Lung microvascular endothelial cell (primary cell): ENCODE measurements around the gene RNF26. TPM values are rescaled to one million over a fixed set of nuclear protein-coding genes. Genes with fewer than 3 reads are reported as not detected.

Experiments
- DNase-seq, 2 donors: peaks; one replicate each; pipeline versions ENCODE4 v3.0.0 to v3.0.0-alpha.2; 2010; ENCODE audit warnings: low read depth in 2 of 2
- total RNA-seq: library from RNA; depleted of rRNA; stranded (reverse); fragments of >200 nt; gene quantifications from 2 replicates; pipeline ENCODE4 v1.2.1, GENCODE V29; 2014

The RNF26 gene
- total RNA-seq, 1 donor from 2014 or later: 2.8 TPM

DNA sequence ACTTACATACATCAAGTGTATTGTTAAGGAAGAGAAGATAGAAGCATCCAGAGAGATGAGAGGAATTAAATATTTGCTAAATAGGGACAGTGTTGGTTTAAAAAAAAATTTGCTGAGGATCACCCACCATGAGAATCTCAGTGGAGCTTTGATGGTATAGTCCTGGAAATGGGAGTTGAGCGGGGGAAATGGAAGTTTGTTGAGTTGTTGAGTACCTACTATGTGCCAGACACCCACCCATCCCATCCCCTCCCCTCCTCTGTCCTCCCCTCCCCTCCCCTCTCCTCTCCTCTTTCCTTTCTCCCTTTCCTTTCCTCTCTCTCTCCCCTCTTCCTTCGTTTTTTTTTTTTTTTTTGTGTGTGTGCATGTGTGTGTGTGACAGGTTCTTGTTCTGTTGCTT lies 16.9 kb downstream of the RNF26 start:
- DNase-seq: no peak

DNA sequence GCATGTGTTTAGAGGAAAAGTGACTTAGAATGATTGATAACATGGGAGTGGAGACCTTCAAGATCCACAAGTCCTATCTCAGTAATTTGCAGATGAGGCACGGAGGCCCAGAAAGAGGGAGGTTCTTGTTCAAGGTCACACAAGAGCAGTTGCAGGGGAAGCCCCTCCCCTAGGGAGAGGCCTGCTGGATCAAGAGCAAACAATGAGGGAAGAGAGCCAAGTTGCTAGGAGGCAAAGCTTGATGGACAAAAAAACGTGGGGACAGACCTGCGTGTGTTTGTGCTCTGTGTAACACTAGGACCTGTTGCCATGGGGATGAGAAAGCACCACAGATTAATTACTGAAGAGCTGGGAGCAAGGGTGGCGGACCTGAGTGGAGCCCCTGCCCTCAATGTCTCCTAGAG lies 18.5 kb downstream of the RNF26 start:
- DNase-seq: peak; percentile 87 to 97

GRCh38 chr11:119355091-119355843 lies 20.9 kb downstream of the RNF26 start:
- no peak for DNase-seq

- DNase-seq: peak; percentile 74 to 87
Measured at GRCh38 chr11:119356349-119357031, 22.2 kb downstream of the RNF26 start.

GRCh38 chr11:119357074-119357473 lies 22.7 kb downstream of the RNF26 start:
- no peak for DNase-seq

- DNase-seq: no peak
Measured at GRCh38 chr11:119359365-119360214, 25.3 kb downstream of the RNF26 start.

DNA sequence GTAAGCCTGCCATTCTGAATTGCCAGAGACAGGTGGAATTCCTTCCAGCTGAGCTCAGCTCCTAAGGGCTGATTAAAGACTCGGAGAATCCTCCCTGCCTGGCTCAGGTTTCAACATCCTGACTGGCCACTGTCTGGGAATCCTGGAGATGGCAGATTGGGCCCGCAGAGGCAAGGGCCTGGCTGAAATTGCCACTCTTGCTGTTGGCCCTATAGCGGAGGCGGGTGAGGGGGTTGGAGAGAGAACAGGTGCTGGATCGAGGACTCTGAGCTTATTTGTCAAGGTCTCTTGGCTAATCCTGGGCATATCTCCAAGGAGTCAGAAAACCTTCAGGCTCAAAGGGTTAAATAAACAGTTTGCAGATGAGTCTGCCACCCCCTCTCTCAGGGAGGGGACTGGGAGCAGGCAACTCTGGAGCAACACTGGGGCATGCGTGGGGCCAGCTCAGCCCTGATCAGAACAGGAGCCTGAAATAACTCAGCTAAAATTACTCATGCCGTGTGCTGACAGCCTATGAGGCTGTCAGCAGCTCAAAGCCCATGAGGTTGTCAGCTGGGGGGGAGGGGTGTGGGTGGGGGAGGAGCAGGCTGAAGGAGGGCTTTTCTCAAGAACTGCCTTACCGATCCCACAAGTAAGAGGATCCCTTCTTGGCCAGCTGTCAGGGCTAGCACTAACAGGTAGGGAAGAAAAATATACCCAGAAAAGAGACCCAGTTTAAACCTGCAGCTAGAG lies 26.9 kb downstream of the RNF26 start:
- DNase-seq: no peak

GRCh38 chr11:119361941-119362725 lies 27.8 kb downstream of the RNF26 start:
- DNase-seq: no peak

DNA sequence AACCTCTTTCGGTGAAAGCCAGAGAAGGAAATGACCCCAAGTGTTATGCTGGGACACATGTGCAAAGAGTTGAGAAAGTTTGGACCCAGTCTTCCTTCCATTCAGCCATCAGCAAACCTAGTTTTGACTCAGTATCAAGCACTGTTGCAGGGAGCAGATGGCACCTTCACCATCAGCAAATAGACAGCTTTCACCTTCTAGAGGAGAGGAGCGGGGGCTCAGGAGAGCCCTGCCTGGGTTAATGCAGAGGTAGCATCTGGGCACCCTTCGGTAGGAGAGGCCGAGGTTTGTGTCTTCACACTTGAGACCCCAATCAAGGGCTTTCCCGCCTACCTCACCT lies 28.4 kb downstream of the RNF26 start:
- no peak for DNase-seq

- DNase-seq: no peak
Measured at GRCh38 chr11:119363081-119363850, 28.9 kb downstream of the RNF26 start.

DNA sequence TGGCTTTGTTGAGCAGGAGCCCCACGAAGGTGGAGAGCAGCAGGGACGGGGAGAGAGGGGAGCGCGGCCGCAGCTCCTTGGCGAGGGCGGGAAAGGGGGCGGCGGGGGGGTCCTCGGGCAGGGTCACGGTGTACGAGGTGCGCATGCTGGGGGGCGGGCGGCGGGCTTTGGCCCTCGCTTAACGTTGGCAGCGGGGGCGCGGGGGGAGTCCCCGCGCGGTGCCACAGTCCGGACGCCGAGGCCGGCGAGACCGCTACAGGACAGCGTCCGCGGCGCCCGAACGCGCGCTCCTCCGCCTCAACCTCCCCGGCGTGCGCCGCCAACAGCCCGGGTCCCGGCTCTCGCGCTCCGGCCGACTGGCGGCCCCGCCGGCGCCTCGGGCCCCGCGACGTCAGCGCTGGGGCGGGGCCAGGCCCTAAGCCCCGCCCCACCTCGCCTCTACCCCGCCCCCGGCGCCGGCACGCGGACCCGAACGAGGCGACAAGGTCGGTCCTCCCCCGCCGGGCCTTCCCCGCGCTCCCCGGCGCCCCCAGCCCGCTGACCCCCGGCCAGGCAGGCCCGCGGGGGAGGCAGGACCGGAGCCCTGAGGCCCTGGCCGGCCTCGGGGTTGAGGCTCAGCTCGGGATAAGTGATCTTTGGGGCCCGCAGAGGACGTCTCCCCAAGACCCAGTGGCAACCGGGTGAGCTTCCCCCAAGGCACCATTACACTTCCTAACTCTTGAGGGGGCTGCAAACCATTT lies 29.7 kb downstream of the RNF26 start:
- peak; percentile 45 to 67 for DNase-seq

- no peak for DNase-seq
Measured at GRCh38 chr11:119365071-119365591, 30.8 kb downstream of the RNF26 start.

DNA sequence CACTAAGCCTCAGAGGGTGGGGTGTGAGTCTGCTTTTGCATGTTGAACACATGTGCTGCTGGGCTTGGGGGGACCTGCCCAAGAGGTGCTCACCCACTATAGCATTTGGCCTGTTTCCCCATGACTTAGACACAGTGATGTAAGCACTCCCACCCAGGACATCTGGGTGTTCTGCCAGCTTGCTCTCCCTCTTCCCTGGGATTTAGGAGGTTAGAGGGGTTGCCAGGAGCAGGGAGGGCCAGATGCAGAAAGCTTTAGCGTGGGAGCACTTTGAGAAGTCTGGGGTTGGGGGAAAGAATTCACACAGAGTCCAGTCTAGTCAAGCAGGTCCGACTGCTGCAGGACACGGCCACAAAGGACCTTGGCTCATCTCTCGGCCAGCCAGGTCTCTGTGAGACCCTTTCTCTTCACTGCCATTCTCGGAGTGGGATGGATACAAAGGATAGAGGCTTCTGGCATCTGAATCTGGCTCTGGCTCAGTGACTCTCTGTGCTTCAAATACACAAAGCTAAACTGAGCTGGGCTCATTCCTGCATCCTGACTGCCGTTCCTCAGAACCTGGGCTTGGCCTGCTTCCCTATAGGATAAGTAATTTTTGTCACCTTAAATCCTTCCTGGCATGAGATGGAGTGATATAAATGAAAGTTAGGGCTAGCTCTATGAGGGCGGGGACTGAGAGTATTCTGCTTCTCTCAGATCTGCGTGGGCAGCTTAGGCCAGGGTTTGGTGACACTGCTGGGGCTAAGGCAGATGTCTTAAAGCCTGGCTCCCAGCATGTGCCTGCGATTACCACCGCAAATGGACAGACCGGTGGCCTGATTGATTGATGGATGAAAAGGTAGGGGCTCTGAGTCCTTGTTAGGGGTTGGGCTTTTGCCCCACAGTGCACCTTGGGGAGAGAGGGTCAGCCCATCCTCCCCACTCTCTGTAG lies 32.6 kb downstream of the RNF26 start:
- DNase-seq: no peak

GRCh38 chr11:119367661-119368120 lies 33.4 kb downstream of the RNF26 start:
- no peak for DNase-seq

DNA sequence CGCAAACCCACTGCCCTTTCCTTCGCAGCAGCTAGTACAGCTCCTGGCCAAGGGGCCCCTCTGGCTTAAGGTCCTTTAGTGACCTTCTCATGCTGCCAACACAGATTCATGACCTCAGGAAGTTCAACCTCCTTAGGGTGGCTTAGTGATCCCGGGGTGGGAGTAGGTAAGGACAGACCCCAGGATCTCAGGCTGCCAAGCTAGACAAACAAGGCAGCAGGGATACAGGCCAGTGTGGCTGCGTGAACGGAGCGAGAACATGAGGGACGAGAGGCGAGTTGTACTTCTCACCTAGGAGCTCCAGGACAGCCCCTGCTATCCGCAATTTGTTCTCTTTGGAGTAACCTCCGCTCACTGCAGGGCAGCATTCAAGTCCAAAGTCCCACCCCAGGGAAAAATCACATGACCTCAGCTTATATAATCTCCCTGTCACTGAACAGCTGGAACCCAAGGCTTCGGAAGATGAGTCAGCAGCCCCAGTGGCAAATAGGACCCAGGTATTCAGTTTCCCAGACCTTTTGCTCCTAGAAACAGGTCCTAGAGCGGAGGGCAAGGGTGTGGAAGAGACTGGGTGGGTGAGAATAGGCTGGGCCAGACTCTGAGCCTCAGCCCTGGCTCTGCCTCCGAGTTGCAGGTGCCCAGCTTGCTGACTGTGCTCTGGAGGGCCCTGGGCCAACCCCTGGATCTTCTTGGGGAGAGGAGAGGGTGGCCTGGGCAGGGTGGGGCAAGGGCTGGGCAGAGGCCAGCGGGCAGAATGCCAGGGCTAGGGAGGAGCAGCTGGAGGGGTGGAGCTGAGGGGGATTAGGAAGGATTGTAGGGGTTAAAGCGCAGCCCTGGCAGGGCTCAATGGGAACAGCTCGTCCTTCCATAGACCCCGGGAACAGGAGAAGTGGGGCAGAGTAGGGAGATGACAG lies 34.1 kb downstream of the RNF26 start:
- no peak for DNase-seq

- DNase-seq: no peak
Measured at GRCh38 chr11:119369132-119369925, 35.0 kb downstream of the RNF26 start.
